PC-9 (cell line): ENCODE results near the gene TFDP3. TPM values are rescaled to one million over a fixed set of nuclear protein-coding genes. Genes with fewer than 3 reads are reported as not detected.

Experiments
- BruUV-seq: library from RNA; stranded (reverse); fragments of 400-500 nt; replicated peaks from 2 replicates; lab custom pipeline; 2021; lab: Mats Ljungman, UMichigan
- CTCF ChIA-PET: fragments of 300-600 bp; sonication (Branson Sonifier 250); formaldehyde crosslinking; loops from one replicate; lab custom pipeline; 2022; ENCODE audit warnings: antibody characterized with exemption; lab: Charles Lee
- POLR2A ChIA-PET: fragments of 300-600 bp; sonication (Branson Sonifier 250); formaldehyde crosslinking; loops from one replicate; lab custom pipeline; 2022; ENCODE audit warnings: antibody characterized with exemption; ENCODE audit not compliant: unreplicated experiment; lab: Charles Lee
- DNase-seq, 2 experiments: peaks; one replicate each; pipeline versions ENCODE4 v3.0.0 to v3.0.0-alpha.2; 2015 to 2022; ENCODE audit warnings: mixed read lengths in 1 of 2
- H2AFZ ChIP-seq: fragments of 200-600 bp; sonication (generic); 2 replicates; pipeline ENCODE4 v1.8.1; 2017; ENCODE audit warnings: antibody characterized with exemption
- H3F3A ChIP-seq: fragments of 200-600 bp; sonication (generic); 2 replicates; pipeline ENCODE4 v1.8.1; 2017; ENCODE audit warnings: antibody characterized with exemption, mild to moderate bottlenecking, low read depth; ENCODE audit not compliant: insufficient read depth
- H3K27ac ChIP-seq: fragments of 200-600 bp; sonication (generic); 2 replicates; pipeline ENCODE4 v1.6.1; 2016; ENCODE audit warnings: mixed run types
- H3K27me3 ChIP-seq: fragments of 200-600 bp; sonication (generic); 2 replicates; pipeline ENCODE4 v1.6.1; 2016; ENCODE audit warnings: low read depth, mixed run types; ENCODE audit not compliant: insufficient read depth
- H3K36me3 ChIP-seq: fragments of 200-600 bp; sonication (generic); 2 replicates; pipeline ENCODE4 v1.6.1; 2016; ENCODE audit warnings: low read depth, mixed run types
- H3K4me1 ChIP-seq: fragments of 200-600 bp; sonication (generic); replicated peaks from 2 replicates; pipeline ENCODE4 v1.6.1; 2016; ENCODE audit warnings: mixed run types; ENCODE audit not compliant: insufficient read depth
- H3K4me2 ChIP-seq: fragments of 200-600 bp; sonication (generic); 2 replicates; pipeline ENCODE4 v1.6.1; 2017; ENCODE audit warnings: mixed run types
- H3K4me3 ChIP-seq: fragments of 200-600 bp; sonication (generic); 2 replicates; pipeline ENCODE4 v1.6.1; 2016; ENCODE audit warnings: mixed run types
- H3K79me2 ChIP-seq: fragments of 200-600 bp; sonication (generic); 2 replicates; pipeline ENCODE4 v1.6.1; 2017; ENCODE audit warnings: low read depth, mixed run types
- H3K9me2 ChIP-seq: fragments of 200-600 bp; sonication (generic); 2 replicates; pipeline ENCODE4 v1.8.1; 2017; ENCODE audit warnings: mild to moderate bottlenecking; ENCODE audit not compliant: insufficient read depth
- H3K9me3 ChIP-seq: fragments of 200-600 bp; sonication (generic); 2 replicates; pipeline ENCODE4 v1.8.1; 2016; ENCODE audit warnings: low read depth; ENCODE audit not compliant: insufficient read depth
- H4K20me1 ChIP-seq: fragments of 200-600 bp; sonication (generic); 2 replicates; pipeline ENCODE4 v1.8.1; 2017; ENCODE audit not compliant: insufficient read depth
- CTCF ChIP-seq: fragments of 200-600 bp; sonication (generic); conservative IDR thresholded peaks from 2 replicates; pipeline ENCODE4 v1.6.1; 2017; ENCODE audit warnings: mixed run types, antibody characterized with exemption, mild to moderate bottlenecking, moderate library complexity
- EZH2 ChIP-seq: fragments of 200-600 bp; sonication (generic); IDR thresholded peaks from 2 replicates; pipeline ENCODE4 v1.8.0; 2017; ENCODE audit warnings: antibody characterized with exemption, low read depth
- intact Hi-C: fragments of 100-400 bp; cut with micrococcal nuclease; formaldehyde crosslinking; loops from one replicate; pipeline ENCODE4 v1.10.0; 2022; ENCODE audit not compliant: unreplicated experiment
- total RNA-seq: library from RNA; stranded (reverse); gene quantifications from 2 replicates; pipeline ENCODE4 v1.2.3, GENCODE V29; 2021

TFDP3 gene
- total RNA-seq, 1 experiment from 2014 or later, result not detected

GRCh38 chrX:133175605-133176004, 42.5 kb downstream of the TFDP3 start:
- Histone ChIP-seq H3K36me3 (no peaks in the 10 kb centered on the region), H2AFZ (no peak overlapping the region), H3F3A (no peaks in the 10 kb centered on the region), H3K9me2 (no peaks in the 10 kb centered on the region), H3K4me1 (no peaks in the 10 kb centered on the region), H3K9me3 (no peaks in the 10 kb centered on the region), H3K4me3 (no peak overlapping the region), H3K27ac (no peak overlapping the region), H4K20me1 (no peaks in the 10 kb centered on the region), H3K79me2 (no peaks in the 10 kb centered on the region), H3K4me2 (no peak overlapping the region), H3K27me3 (no peaks in the 10 kb centered on the region)
- POLR2A ChIA-PET, result no interaction called here
- no peak for DNase-seq
- no TSS peak for BruUV-seq
- no peak for TF ChIP-seq CTCF
- no peak for TF ChIP-seq EZH2
- CTCF ChIA-PET, result no interaction called here
- intact Hi-C loops, result no loop called here

DNA sequence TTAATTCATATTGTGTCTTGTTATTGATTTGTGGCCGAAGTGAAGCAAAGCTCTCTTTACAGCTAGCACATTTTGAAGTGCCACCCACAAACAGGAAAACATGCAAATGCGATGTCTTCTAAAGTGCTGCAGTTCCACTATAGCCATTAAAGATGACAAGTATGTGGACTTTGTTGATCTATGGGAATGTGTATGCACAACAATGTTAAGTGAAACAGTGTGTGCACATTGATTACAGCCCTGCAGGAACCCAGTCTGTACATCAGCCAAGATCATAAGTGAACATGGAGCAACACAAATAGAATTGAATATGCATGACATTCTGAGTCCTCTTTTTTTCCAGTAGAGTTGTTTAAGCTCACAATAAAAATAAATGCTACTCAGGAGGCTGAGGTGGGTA, 43.0 kb downstream of the TFDP3 start:
- CTCF ChIA-PET, result no interaction called here
- no peak overlapping the region for H3K4me2 ChIP-seq
- BruUV-seq, result no TSS peak
- POLR2A ChIA-PET, result interaction anchor here (0.6 kb wide), 1 partner anchor 322 kb away, joined by 3 read pairs; no protein-coding TSS in a partner anchor
- no peaks in the 10 kb centered on the region for H4K20me1 ChIP-seq
- no peaks in the 10 kb centered on the region for H3K36me3 ChIP-seq
- no peak overlapping the region for H2AFZ ChIP-seq
- intact Hi-C loops, result no loop called here
- H3K9me3 ChIP-seq, result no peaks in the 10 kb centered on the region
- no peak overlapping the region for H3K4me3 ChIP-seq
- no peaks in the 10 kb centered on the region for H3K4me1 ChIP-seq
- no peaks in the 10 kb centered on the region for H3K79me2 ChIP-seq
- H3F3A ChIP-seq, result no peaks in the 10 kb centered on the region
- H3K27me3 ChIP-seq, result no peaks in the 10 kb centered on the region
- no peak for TF ChIP-seq CTCF
- TF ChIP-seq EZH2, result no peak
- DNase-seq, result no peak
- no peaks in the 10 kb centered on the region for H3K9me2 ChIP-seq
- H3K27ac ChIP-seq, result no peak overlapping the region

DNA sequence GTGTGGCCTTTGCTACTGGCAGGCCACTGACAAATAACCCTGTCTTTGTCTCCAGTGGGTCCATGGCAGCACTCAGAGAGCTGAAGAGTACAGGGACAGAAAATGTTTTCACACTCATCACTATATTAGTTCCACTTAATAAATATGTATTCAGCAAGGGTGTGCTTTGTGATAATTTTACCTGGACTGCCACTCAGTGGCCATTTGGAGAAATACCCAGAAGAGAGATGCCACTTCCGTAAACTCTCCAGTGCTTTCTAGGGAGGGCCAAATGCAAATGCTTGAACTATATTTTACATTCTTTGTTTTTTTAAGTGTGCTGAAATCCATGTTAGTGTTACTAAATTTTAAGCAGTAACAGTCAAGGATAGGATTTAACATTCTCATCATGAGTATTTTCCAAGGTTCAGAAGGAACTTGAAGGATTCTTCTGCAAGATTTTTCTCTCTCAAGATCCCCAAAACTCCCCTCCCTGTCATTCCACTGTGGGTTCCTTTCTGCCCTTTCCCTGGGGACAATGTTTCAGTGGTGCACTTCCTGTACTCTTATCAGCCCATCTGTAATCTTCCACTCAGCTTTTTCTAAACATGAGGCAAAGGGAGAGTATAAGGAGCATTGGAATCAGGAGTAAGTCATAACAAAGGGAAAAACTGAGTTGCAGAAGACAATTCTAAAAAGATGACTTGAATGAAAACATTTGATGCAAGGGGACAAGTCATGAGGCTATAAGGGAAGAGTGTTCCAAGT, 46.0 kb downstream of the TFDP3 start:
- no peak overlapping the region for H3K4me2 ChIP-seq
- H3F3A ChIP-seq, result no peaks in the 10 kb centered on the region
- no peaks in the 10 kb centered on the region for H3K9me3 ChIP-seq
- no peaks in the 10 kb centered on the region for H3K9me2 ChIP-seq
- H3K4me3 ChIP-seq, result no peak overlapping the region
- peak overlapping the region; percentile 54; the same call in 1 of the 2 replicates for H2AFZ ChIP-seq
- no peaks in the 10 kb centered on the region for H3K79me2 ChIP-seq
- BruUV-seq, result no TSS peak
- peak; percentile 19 to 51 for DNase-seq
- no peaks in the 10 kb centered on the region for H3K4me1 ChIP-seq
- H4K20me1 ChIP-seq, result no peaks in the 10 kb centered on the region
- peak; percentile 85 for TF ChIP-seq CTCF
- no peak for TF ChIP-seq EZH2
- ChIA-PET CTCF (no interaction called here), POLR2A (no interaction called here)
- H3K27ac ChIP-seq, result no peak overlapping the region
- no peaks in the 10 kb centered on the region for H3K27me3 ChIP-seq
- H3K36me3 ChIP-seq, result no peaks in the 10 kb centered on the region
- intact Hi-C loops, result loop anchor here (1.0 to 5.0 kb wide), 6 partner anchors 126 to 536 kb away; no protein-coding TSS in a partner anchor

Other genes starting within 250 kb of the TFDP3 start
- gene USP26, start 121.2 kb downstream of the TFDP3 start, total RNA-seq, result not detected in 2 replicates
- 4.4 and 4.7 TPM in 2 replicates for gene GPC4, start 197.1 kb upstream of the TFDP3 start, total RNA-seq